Epithelial cell of esophagus (primary cell): ENCODE measurements around the gene CD36.

Experiments
- DNase-seq: peaks from one replicate; pipeline ENCODE4 v3.0.0; 2010; ENCODE audit warnings: low read depth
- H3K4me3 ChIP-seq: 2 replicates; pipeline ENCODE4 v1.5.1; 2011; ENCODE audit warnings: mild to moderate bottlenecking, low read length, control low read depth
- CTCF ChIP-seq: IDR thresholded peaks from 2 replicates; pipeline ENCODE4 v1.5.1; 2011; ENCODE audit warnings: low read depth, mild to moderate bottlenecking, low read length, control low read depth, inconsistent platforms; ENCODE audit not compliant: insufficient read depth; ENCODE audit errors: missing control alignments

The CD36 gene

GRCh38 chr7:80646083-80646865, 7.8 kb downstream of the CD36 start:
- H3K4me3 ChIP-seq = no peak overlapping the region
- no peak for DNase-seq
- TF ChIP-seq CTCF = no peak

- no peak for TF ChIP-seq CTCF
- DNase-seq = no peak
- H3K4me3 ChIP-seq = no peak overlapping the region
Observed at GRCh38 chr7:80647436-80647835, 9.0 kb downstream of the CD36 start.

- DNase-seq = no peak
- no peak for TF ChIP-seq CTCF
- H3K4me3 ChIP-seq = no peak overlapping the region
Observed at GRCh38 chr7:80648031-80648600, 9.7 kb downstream of the CD36 start.

GRCh38 chr7:80649011-80649410, 10.6 kb downstream of the CD36 start:
- no peak overlapping the region for H3K4me3 ChIP-seq
- TF ChIP-seq CTCF = no peak
- no peak for DNase-seq

- H3K4me3 ChIP-seq = no peak overlapping the region
- TF ChIP-seq CTCF = no peak
- no peak for DNase-seq
Observed at GRCh38 chr7:80650030-80650429, 11.6 kb downstream of the CD36 start.

GRCh38 chr7:80651471-80651870, 13.0 kb downstream of the CD36 start:
- no peak overlapping the region for H3K4me3 ChIP-seq
- no peak for TF ChIP-seq CTCF
- no peak for DNase-seq

- no peak overlapping the region for H3K4me3 ChIP-seq
- no peak for DNase-seq
- TF ChIP-seq CTCF = no peak
Observed at GRCh38 chr7:80653244-80653643, 14.8 kb downstream of the CD36 start.
